Measurements from ENCODE around the gene CHD6.

The CHD6 gene

DNA sequence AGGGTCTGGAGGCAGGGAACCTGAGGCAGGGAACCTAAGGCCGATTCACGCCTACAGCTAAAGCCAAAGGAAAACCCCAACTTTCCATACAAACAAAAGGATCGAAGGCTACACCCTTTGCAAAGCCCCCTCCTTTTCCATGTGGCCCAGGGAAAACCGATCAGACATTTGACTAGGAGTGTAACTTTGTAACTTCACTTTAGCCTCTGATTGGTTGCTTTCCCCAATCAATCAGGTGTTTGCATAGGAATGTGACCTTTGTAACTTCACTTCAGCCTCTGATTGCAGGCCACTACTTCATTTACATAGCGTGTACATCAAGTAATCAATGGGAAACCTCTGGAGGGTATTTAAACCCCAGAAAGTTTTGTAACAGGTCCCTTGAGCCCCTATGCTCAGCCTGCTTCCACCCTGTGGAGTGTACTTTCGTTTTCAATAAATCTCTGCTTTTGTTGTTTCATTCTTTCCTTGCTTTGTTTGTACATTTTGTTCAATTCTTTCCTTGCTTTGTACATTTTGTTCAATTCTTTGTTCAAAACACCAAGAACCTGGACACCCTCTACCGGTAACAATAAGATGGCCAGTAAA lies 43.3 kb downstream of the CHD6 start:
- H3K4me1 ChIP-seq = peaks cover 28% of the 10 kb centered on the region
- H3K36me3 ChIP-seq (ENCODE audit: control insufficient read depth, insufficient read depth, low read length) = no peaks in the 10 kb centered on the region
- TF ChIP-seq, protein P1, sequence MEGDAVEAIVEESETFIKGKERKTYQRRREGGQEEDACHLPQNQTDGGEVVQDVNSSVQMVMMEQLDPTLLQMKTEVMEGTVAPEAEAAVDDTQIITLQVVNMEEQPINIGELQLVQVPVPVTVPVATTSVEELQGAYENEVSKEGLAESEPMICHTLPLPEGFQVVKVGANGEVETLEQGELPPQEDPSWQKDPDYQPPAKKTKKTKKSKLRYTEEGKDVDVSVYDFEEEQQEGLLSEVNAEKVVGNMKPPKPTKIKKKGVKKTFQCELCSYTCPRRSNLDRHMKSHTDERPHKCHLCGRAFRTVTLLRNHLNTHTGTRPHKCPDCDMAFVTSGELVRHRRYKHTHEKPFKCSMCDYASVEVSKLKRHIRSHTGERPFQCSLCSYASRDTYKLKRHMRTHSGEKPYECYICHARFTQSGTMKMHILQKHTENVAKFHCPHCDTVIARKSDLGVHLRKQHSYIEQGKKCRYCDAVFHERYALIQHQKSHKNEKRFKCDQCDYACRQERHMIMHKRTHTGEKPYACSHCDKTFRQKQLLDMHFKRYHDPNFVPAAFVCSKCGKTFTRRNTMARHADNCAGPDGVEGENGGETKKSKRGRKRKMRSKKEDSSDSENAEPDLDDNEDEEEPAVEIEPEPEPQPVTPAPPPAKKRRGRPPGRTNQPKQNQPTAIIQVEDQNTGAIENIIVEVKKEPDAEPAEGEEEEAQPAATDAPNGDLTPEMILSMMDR (IDR thresholded peaks at IDR 0.05) = no peak

DNA sequence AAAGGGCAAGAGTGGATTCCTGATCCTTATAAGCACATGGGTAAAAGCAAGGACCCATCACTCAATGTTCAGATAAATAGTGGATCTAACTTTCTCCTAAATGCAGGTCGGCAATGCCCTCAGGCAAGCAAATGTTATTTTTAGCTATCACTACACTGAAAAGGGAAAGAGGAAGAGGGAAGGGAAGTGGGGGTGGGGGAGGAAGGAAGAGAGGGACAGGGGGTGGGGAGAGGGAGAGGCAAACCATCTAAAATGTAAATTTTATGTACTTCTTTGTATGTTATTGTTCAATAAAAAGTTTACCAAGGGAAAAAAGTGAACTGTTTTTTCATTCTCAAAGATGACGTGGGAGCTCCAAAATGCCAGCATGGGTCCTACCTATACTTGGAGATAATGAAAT lies 44.2 kb downstream of the CHD6 start:
- TF ChIP-seq, protein P1 (IDR thresholded peaks at IDR 0.05) = no peak
- no peaks in the 10 kb centered on the region for H3K36me3 ChIP-seq (ENCODE audit: control insufficient read depth, insufficient read depth, low read length)
- H3K9ac ChIP-seq = no peak overlapping the region
- H3K4me3 ChIP-seq (ENCODE audit: low read depth, low read length) = no peak overlapping the region
- H2AFZ ChIP-seq = no peak overlapping the region
- no peak overlapping the region for H3K27ac ChIP-seq
- no peaks in the 10 kb centered on the region for H3K27me3 ChIP-seq (ENCODE audit: control insufficient read depth, insufficient read depth, low read length)
- peaks cover 65% of the 10 kb centered on the region for H3K79me2 ChIP-seq
- peak overlapping the region; percentile 43 for H3K4me2 ChIP-seq (ENCODE audit: low read length)
- H3K4me1 ChIP-seq = peaks cover 27% of the 10 kb centered on the region
- no peaks in the 10 kb centered on the region for H3K9me3 ChIP-seq (ENCODE audit: control insufficient read depth, low read length)

More for the DNA sequence above, 43.3 kb downstream of the CHD6 start:
- H3K27ac ChIP-seq = no peak overlapping the region
- peaks cover 61% of the 10 kb centered on the region for H3K79me2 ChIP-seq
- no peak overlapping the region for H3K9ac ChIP-seq
- H3K27me3 ChIP-seq (ENCODE audit: control insufficient read depth, insufficient read depth, low read length) = no peaks in the 10 kb centered on the region
- no peaks in the 10 kb centered on the region for H3K9me3 ChIP-seq (ENCODE audit: control insufficient read depth, low read length)
- H3K4me3 ChIP-seq (ENCODE audit: low read depth, low read length) = no peak overlapping the region
- H2AFZ ChIP-seq = no peak overlapping the region
- no peak overlapping the region for H3K4me2 ChIP-seq (ENCODE audit: low read length)

DNA sequence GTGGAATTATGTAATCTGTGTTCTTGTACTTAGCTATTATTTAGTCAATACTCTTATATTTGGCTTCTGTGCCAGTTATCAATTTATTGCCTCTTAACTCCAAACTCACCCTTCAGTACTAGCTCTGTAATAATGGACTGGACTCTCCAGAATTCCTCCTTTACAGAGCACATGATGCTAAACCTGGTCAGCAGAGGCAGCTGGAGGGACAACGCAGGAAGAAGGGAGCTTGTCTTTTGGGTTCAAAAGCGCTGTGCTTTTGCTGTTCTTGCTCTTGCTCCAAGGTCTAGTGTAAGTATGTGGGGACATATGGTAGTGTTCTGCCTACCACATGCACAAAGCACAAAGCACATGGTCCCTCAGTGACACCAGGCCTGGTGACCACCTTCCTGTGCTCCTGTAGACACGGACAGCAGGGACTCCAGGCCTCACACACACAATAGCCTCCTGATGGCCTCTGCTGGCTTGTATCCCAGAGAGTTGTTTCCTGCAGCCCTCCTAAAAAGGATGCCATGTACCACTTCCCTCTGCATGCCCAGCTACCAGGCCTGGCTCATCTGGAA lies 46.1 kb downstream of the CHD6 start:
- TF ChIP-seq, protein P1 (IDR thresholded peaks at IDR 0.05) = peak; percentile 40
- Histone ChIP-seq H3K79me2 (peaks cover 69% of the 10 kb centered on the region), H3K4me3 (ENCODE audit: low read depth, low read length) (no peak overlapping the region), H3K4me1 (peaks cover 29% of the 10 kb centered on the region), H3K27ac (no peak overlapping the region), H3K27me3 (ENCODE audit: control insufficient read depth, insufficient read depth, low read length) (no peaks in the 10 kb centered on the region), H3K9ac (no peak overlapping the region), H3K36me3 (ENCODE audit: control insufficient read depth, insufficient read depth, low read length) (no peaks in the 10 kb centered on the region), H3K9me3 (ENCODE audit: control insufficient read depth, low read length) (no peaks in the 10 kb centered on the region), H2AFZ (no peak overlapping the region), H3K4me2 (ENCODE audit: low read length) (no peak overlapping the region)

DNA sequence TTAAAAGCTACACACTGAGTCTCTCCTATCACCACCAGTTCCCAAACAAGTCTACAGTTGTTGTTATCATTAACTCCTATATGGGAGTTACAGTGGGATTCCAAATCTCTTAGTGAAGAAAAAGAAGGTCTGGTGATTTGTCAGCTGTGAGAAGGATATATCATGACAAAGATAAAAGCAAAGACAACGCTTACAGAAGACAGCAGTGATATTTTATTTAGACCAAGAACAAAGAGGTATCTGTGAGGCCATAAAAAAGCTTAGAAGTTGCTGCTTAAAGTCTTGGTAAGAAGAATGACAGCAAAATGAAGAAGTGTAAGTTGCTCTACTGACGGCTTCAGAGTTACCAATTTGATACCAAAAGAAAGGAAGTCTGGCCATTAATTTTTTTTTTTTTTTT lies 47.2 kb downstream of the CHD6 start:
- Histone ChIP-seq H3K4me2 (ENCODE audit: low read length) (no peak overlapping the region), H3K9ac (no peak overlapping the region), H3K4me3 (ENCODE audit: low read depth, low read length) (no peak overlapping the region), H3K27ac (no peak overlapping the region), H3K79me2 (peaks cover 70% of the 10 kb centered on the region), H3K9me3 (ENCODE audit: control insufficient read depth, low read length) (no peaks in the 10 kb centered on the region), H2AFZ (no peak overlapping the region), H3K4me1 (peaks cover 28% of the 10 kb centered on the region), H3K36me3 (ENCODE audit: control insufficient read depth, insufficient read depth, low read length) (no peaks in the 10 kb centered on the region), H3K27me3 (ENCODE audit: control insufficient read depth, insufficient read depth, low read length) (no peaks in the 10 kb centered on the region)
- TF ChIP-seq, protein P1 (IDR thresholded peaks at IDR 0.05) = no peak

DNA sequence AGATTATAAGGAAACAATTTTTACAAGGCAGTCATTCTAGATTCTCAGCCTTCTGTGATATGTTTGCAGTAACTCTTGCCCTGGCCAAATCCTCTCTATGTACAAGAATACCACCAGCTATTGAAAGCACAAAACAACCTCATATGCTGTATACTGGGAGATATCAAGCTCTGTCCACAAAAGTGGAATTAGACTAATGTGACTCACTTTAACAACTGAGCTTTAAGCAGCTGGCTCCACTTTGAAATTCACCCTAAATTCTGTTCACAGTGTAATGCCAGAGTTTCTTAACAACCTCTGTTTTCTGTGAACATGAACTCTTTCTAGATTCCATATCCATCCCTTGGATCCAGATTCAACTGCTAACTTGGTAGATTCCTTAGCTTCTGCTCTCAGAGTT lies 47.6 kb downstream of the CHD6 start:
- Histone ChIP-seq H2AFZ (no peak overlapping the region), H3K27me3 (ENCODE audit: control insufficient read depth, insufficient read depth, low read length) (no peaks in the 10 kb centered on the region), H3K4me3 (ENCODE audit: low read depth, low read length) (no peak overlapping the region), H3K9ac (no peak overlapping the region), H3K36me3 (ENCODE audit: control insufficient read depth, insufficient read depth, low read length) (no peaks in the 10 kb centered on the region), H3K9me3 (ENCODE audit: control insufficient read depth, low read length) (no peaks in the 10 kb centered on the region), H3K4me2 (ENCODE audit: low read length) (no peak overlapping the region), H3K79me2 (peaks cover 70% of the 10 kb centered on the region), H3K27ac (no peak overlapping the region), H3K4me1 (peaks cover 28% of the 10 kb centered on the region)
- TF ChIP-seq, protein P1 (IDR thresholded peaks at IDR 0.05) = no peak

All from parathyroid adenoma (tissue), 2 donors.